SK-N-SH (cell line): ENCODE results near the gene UFSP2. TPM values are rescaled to one million over a fixed set of nuclear protein-coding genes. Genes with fewer than 3 reads are reported as not detected.

Experiments used
- CTCF ChIA-PET: fragments of 300-600, 350-600 bp; formaldehyde crosslinking; extraction: SDS; loops from one replicate; lab custom pipeline; 2021; lab: Yijun Ruan, JAX
- POLR2A ChIA-PET: fragments of 350-600 bp; sonication (Branson Sonifier 250); formaldehyde crosslinking; extraction: SDS; loops from one replicate; lab custom pipeline; 2020; ENCODE audit warnings: antibody characterized with exemption, inconsistent platforms; lab: Yijun Ruan, JAX
- DNase-seq: peaks from one replicate; pipeline ENCODE4 v3.0.0; 2012
- H2AFZ ChIP-seq: fragments of 200-600 bp; sonication (generic); 2 replicates; pipeline ENCODE4 v1.8.1; 2016; ENCODE audit warnings: antibody characterized with exemption, mild to moderate bottlenecking, low read depth
- H3F3A ChIP-seq: fragments of 200-600 bp; sonication (generic); replicated peaks from 2 replicates; pipeline ENCODE3; 2016; ENCODE audit warnings: antibody characterized with exemption, mild to moderate bottlenecking; ENCODE audit not compliant: insufficient read depth
- H3K27ac ChIP-seq, 2 experiments: fragments of 200-500 bp in 1 of 2; fragments of 200-600 bp in 1 of 2; sonication (Bioruptor generic) in 1 of 2; sonication (generic), shearing (Covaris generic) in 1 of 2; 2 replicates each; pipeline versions ENCODE4 v1.5.1 to v1.6.1; 2014 to 2016; ENCODE audit warnings: low read depth in 2 of 2, inconsistent platforms in 1 of 2, low read length in 1 of 2, mild to moderate bottlenecking in 1 of 2, mixed read lengths in 1 of 2
- H3K27me3 ChIP-seq: fragments of 200-600 bp; sonication (generic), shearing (Covaris generic); 2 replicates; pipeline ENCODE4 v1.6.1; 2016; ENCODE audit warnings: mixed run types; ENCODE audit not compliant: insufficient read depth
- H3K36me3 ChIP-seq, 2 experiments: fragments of 200-500 bp in 1 of 2; fragments of 200-600 bp in 1 of 2; sonication (Bioruptor generic) in 1 of 2; sonication (generic) in 1 of 2; replicated peaks in 1 of 2; 2 replicates each; pipeline versions ENCODE3 to v1.5.1; 2014 to 2016; ENCODE audit warnings: low read length in 1 of 2, mild to moderate bottlenecking in 1 of 2; ENCODE audit not compliant: insufficient read depth in 2 of 2, control insufficient read depth in 1 of 2
- H3K4me1 ChIP-seq, 2 experiments: fragments of 200-500 bp in 1 of 2; fragments of 200-600 bp in 1 of 2; sonication (Bioruptor generic) in 1 of 2; sonication (generic), shearing (Covaris generic) in 1 of 2; 2 replicates each; pipeline versions ENCODE4 v1.5.1 to v1.6.1; 2014 to 2016; ENCODE audit warnings: low read depth in 1 of 2, low read length in 1 of 2, mixed run types in 1 of 2; ENCODE audit not compliant: insufficient read depth in 2 of 2, control insufficient read depth in 1 of 2
- H3K4me2 ChIP-seq: fragments of 200-600 bp; sonication (generic), shearing (Covaris generic); 2 replicates; pipeline ENCODE4 v1.6.1; 2017; ENCODE audit warnings: mixed run types
- H3K4me3 ChIP-seq, 2 experiments: fragments of 200-500 bp in 1 of 2; fragments of 200-600 bp in 1 of 2; sonication (Bioruptor generic) in 1 of 2; sonication (generic), shearing (Covaris generic) in 1 of 2; 2 replicates each; pipeline versions ENCODE4 v1.5.1 to v1.8.1; 2014 to 2016; ENCODE audit warnings: low read depth in 2 of 2, inconsistent platforms in 1 of 2, low read length in 1 of 2, mild to moderate bottlenecking in 1 of 2, mixed read lengths in 1 of 2, moderate library complexity in 1 of 2
- H3K79me2 ChIP-seq: fragments of 200-600 bp; sonication (generic); 2 replicates; pipeline ENCODE4 v1.8.1; 2017; ENCODE audit warnings: mild to moderate bottlenecking; ENCODE audit not compliant: insufficient read depth
- H3K9ac ChIP-seq: fragments of 200-600 bp; sonication (generic); 2 replicates; pipeline ENCODE4 v1.6.1; 2017; ENCODE audit warnings: mixed run types
- H3K9me2 ChIP-seq: fragments of 200-600 bp; sonication (generic); 2 replicates; pipeline ENCODE4 v1.6.1; 2017; ENCODE audit warnings: mixed run types
- H3K9me3 ChIP-seq: fragments of 200-600 bp; sonication (generic); 2 replicates; pipeline ENCODE4 v1.6.1; 2017; ENCODE audit warnings: mixed run types, mild to moderate bottlenecking, moderate library complexity
- H4K20me1 ChIP-seq: fragments of 200-600 bp; sonication (generic); 2 replicates; pipeline ENCODE4 v1.6.1; 2017; ENCODE audit warnings: mild to moderate bottlenecking, mixed run types; ENCODE audit not compliant: insufficient read depth
- EP300 ChIP-seq, 2 experiments: IDR thresholded peaks; 2 replicates each; pipeline versions ENCODE4 v1.4.0 to v1.6.1; 2012; ENCODE audit warnings: borderline replicate concordance in 1 of 2, low read depth in 1 of 2, low read length in 1 of 2
- EZH2phosphoT487 ChIP-seq: fragments of 200-600 bp; sonication (generic); IDR thresholded peaks from 2 replicates; pipeline ENCODE4 v1.6.1; 2017; ENCODE audit warnings: low read depth, mixed run types, mild to moderate bottlenecking, antibody characterized with exemption, moderate library complexity, borderline replicate concordance
- FOXJ3 ChIP-seq: sonication (generic); formaldehyde crosslinking; IDR thresholded peaks from 2 replicates; pipeline ENCODE4 v1.5.1; 2020; ENCODE audit warnings: mild to moderate bottlenecking, missing genetic modification reagents
- FOXM1 ChIP-seq: IDR thresholded peaks from 2 replicates; pipeline ENCODE4 v1.4.0; 2012; ENCODE audit warnings: low read depth, mild to moderate bottlenecking
- GATA2 ChIP-seq: sonication (generic); formaldehyde crosslinking; IDR thresholded peaks from 2 replicates; pipeline ENCODE4 v1.5.0; 2020; ENCODE audit warnings: mild to moderate bottlenecking, missing genetic modification reagents
- JUND ChIP-seq: IDR thresholded peaks from 2 replicates; pipeline ENCODE4 v1.4.0; 2012
- MXI1 ChIP-seq: IDR thresholded peaks from 2 replicates; pipeline ENCODE4 v1.6.1; 2012; ENCODE audit warnings: mild to moderate bottlenecking, low read depth, low read length, improper control_type of control experiment
- POLR2AphosphoS5 ChIP-seq: IDR thresholded peaks from 2 replicates; pipeline ENCODE4 v1.6.1; 2012; ENCODE audit warnings: low read depth, low read length
- RAD21 ChIP-seq: IDR thresholded peaks from 2 replicates; pipeline ENCODE4 v1.6.1; 2012; ENCODE audit warnings: mild to moderate bottlenecking, low read length
- RCOR1 ChIP-seq: fragments of 150-350 bp; IDR thresholded peaks from 2 replicates; pipeline ENCODE4 v1.6.1; 2017; ENCODE audit warnings: antibody characterized with exemption, low read length
- RFX5 ChIP-seq: IDR thresholded peaks from 2 replicates; pipeline ENCODE4 v1.6.1; 2012; ENCODE audit warnings: mild to moderate bottlenecking, improper control_type of control experiment, low read length
- SIN3A ChIP-seq: IDR thresholded peaks from 2 replicates; pipeline ENCODE4 v1.6.1; 2012; ENCODE audit warnings: low read depth, mild to moderate bottlenecking, low read length, moderate library complexity, borderline replicate concordance
- SMC3 ChIP-seq: IDR thresholded peaks from 2 replicates; pipeline ENCODE4 v1.6.1; 2012; ENCODE audit warnings: low read depth, low read length, improper control_type of control experiment
- TAF1 ChIP-seq: IDR thresholded peaks from 2 replicates; pipeline ENCODE4 v1.6.1; 2012; ENCODE audit warnings: low read depth, mild to moderate bottlenecking, low read length, moderate library complexity, borderline replicate concordance
- TCF12 ChIP-seq: IDR thresholded peaks from 2 replicates; pipeline ENCODE4 v1.4.0; 2012
- TEAD4 ChIP-seq: IDR thresholded peaks from 2 replicates; pipeline ENCODE4 v1.4.0; 2012; ENCODE audit warnings: mild to moderate bottlenecking, borderline replicate concordance; ENCODE audit not compliant: insufficient read depth
- YY1 ChIP-seq: IDR thresholded peaks from 2 replicates; pipeline ENCODE4 v1.4.0; 2012; ENCODE audit warnings: low read depth, mild to moderate bottlenecking
- WGBS: methylation state at CpG from one replicate; pipeline ENCODE4 v1.1.6; 2017; ENCODE audit warnings: low lambda C conversion rate; 5-methylcytosine and 5-hydroxymethylcytosine counted together
- polyA plus RNA-seq, 3 experiments: library from polyadenylated mRNA; depleted of rRNA; stranded (reverse); fragments of >200 nt; gene quantifications; 2 replicates each; pipeline ENCODE4 v1.2.3, GENCODE V29; 2012
- TF ChIP-seq, protein P1 (sequence below): IDR thresholded peaks from 2 replicates; pipeline ENCODE4 v1.4.0; 2012; ENCODE audit warnings: low read depth, borderline replicate concordance
- TF ChIP-seq, protein P2 (sequence below): IDR thresholded peaks from 2 replicates; pipeline ENCODE4 v1.6.1; 2012; ENCODE audit warnings: mild to moderate bottlenecking, low read depth, low read length, moderate library complexity
- TF ChIP-seq, protein P3 (sequence below): IDR thresholded peaks from 2 replicates; pipeline ENCODE4; 2012
- TF ChIP-seq, protein P4 (sequence below): fragments of 200-600 bp; sonication (generic); IDR thresholded peaks from 2 replicates; pipeline ENCODE4 v1.6.1; 2017; ENCODE audit warnings: antibody characterized with exemption, mild to moderate bottlenecking, moderate library complexity

The UFSP2 gene
- polyA plus RNA-seq, 1 of the 3 experiments (the other 2 are of a cell fraction) = 15.5 TPM

DNA sequence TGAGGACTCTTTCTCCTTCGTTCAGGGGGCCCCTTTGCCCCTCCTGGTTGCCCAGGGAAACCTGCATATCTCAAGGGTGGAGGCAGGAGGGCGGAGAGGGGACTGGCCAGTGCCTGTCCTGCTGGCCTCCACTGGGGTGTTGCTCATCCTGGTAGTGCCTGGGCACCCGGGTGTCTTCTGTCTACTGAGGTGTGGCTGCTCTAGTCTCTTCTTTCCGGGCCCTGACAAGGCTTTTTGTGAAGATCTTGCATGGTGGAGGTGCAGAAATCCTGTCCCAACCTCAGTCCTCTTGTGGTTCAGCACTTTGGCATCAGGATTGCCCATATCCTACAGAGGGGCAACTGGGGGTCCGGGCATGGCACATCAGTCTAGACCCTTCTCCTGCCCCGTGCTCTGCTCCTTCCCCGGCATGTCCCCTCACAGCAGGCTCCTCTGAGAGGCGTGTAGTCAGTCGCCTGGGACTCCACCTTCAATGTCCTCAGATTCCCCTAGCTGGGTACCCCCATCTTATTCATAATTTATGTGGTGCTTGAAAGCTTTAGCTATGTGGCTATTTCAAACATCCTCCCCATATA, 43.9 kb upstream of the UFSP2 start (continued):
- TF ChIP-seq SIN3A (no peak), GATA2 (CRISPR knock-in tag) (no peak)
- TF ChIP-seq, protein P1, sequence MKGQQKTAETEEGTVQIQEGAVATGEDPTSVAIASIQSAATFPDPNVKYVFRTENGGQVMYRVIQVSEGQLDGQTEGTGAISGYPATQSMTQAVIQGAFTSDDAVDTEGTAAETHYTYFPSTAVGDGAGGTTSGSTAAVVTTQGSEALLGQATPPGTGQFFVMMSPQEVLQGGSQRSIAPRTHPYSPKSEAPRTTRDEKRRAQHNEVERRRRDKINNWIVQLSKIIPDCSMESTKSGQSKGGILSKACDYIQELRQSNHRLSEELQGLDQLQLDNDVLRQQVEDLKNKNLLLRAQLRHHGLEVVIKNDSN = no peak

DNA sequence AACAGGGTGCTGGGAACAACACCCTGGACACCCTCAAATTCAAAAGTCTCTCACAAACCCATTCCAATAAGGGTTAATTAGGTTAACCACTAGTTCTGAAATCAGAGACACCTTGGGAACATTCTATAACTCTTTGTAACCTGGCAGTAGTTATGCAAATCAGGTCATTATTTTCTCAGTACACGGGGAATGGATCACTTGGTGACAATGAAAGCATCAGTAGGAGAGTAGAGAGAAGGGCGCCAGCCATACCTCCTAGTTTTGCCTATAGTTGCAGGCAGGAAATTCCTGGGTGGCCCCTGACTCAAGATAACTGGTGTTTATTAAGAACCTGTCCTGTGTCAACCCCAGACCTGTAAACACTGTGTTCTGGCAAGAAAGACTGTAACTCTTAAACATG, 43.2 kb upstream of the UFSP2 start:
- WGBS = 55% methylated on average over 2 of the region's 2 CpGs
- CTCF ChIA-PET = interaction anchor here (2.5 kb wide), 1 partner anchor 128 kb away, joined by 8 read pairs; no protein-coding TSS in a partner anchor
- POLR2A ChIA-PET = no interaction called here

DNA sequence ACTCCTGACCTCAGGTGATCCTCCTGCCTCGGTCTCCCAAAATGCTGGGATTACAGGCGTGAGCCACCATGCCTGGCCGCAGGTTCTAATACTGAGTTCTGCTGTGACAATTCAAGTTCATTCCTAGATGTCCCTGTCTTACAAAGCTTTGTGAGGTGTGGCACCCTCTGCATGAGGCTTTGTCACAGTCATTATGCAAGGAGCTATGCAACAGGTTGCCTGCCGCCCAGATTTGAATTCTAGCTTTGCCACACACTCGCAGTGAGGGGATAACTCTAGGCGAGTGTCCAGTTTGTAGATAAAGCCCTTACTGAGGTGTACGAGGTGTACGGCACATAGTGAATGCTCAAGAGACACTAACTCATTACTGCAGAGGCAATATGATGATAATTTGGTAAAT, 42.2 kb upstream of the UFSP2 start:
- POLR2A ChIA-PET = no interaction called here
- peaks cover 10% of the 10 kb centered on the region for H3F3A ChIP-seq
- TF ChIP-seq SIN3A (no peak), EP300 (IDR thresholded peaks at IDR 0.05; ENCODE audit: borderline replicate concordance in 1 of 2, low read depth in 1 of 2, low read length in 1 of 2) (no peak), YY1 (no peak), FOXM1 (no peak), POLR2AphosphoS5 (no peak), TAF1 (no peak), RCOR1 (no peak), RAD21 (no peak), EZH2phosphoT487 (no peak), SMC3 (no peak), TEAD4 (no peak), TCF12 (no peak), GATA2 (CRISPR knock-in tag) (no peak)
- TF ChIP-seq, protein P2, sequence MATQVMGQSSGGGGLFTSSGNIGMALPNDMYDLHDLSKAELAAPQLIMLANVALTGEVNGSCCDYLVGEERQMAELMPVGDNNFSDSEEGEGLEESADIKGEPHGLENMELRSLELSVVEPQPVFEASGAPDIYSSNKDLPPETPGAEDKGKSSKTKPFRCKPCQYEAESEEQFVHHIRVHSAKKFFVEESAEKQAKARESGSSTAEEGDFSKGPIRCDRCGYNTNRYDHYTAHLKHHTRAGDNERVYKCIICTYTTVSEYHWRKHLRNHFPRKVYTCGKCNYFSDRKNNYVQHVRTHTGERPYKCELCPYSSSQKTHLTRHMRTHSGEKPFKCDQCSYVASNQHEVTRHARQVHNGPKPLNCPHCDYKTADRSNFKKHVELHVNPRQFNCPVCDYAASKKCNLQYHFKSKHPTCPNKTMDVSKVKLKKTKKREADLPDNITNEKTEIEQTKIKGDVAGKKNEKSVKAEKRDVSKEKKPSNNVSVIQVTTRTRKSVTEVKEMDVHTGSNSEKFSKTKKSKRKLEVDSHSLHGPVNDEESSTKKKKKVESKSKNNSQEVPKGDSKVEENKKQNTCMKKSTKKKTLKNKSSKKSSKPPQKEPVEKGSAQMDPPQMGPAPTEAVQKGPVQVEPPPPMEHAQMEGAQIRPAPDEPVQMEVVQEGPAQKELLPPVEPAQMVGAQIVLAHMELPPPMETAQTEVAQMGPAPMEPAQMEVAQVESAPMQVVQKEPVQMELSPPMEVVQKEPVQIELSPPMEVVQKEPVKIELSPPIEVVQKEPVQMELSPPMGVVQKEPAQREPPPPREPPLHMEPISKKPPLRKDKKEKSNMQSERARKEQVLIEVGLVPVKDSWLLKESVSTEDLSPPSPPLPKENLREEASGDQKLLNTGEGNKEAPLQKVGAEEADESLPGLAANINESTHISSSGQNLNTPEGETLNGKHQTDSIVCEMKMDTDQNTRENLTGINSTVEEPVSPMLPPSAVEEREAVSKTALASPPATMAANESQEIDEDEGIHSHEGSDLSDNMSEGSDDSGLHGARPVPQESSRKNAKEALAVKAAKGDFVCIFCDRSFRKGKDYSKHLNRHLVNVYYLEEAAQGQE = no peak
- TF ChIP-seq, protein P3, sequence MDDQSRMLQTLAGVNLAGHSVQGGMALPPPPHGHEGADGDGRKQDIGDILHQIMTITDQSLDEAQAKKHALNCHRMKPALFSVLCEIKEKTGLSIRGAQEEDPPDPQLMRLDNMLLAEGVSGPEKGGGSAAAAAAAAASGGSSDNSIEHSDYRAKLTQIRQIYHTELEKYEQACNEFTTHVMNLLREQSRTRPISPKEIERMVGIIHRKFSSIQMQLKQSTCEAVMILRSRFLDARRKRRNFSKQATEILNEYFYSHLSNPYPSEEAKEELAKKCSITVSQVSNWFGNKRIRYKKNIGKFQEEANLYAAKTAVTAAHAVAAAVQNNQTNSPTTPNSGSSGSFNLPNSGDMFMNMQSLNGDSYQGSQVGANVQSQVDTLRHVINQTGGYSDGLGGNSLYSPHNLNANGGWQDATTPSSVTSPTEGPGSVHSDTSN = no peak
- TF ChIP-seq, protein P4, sequence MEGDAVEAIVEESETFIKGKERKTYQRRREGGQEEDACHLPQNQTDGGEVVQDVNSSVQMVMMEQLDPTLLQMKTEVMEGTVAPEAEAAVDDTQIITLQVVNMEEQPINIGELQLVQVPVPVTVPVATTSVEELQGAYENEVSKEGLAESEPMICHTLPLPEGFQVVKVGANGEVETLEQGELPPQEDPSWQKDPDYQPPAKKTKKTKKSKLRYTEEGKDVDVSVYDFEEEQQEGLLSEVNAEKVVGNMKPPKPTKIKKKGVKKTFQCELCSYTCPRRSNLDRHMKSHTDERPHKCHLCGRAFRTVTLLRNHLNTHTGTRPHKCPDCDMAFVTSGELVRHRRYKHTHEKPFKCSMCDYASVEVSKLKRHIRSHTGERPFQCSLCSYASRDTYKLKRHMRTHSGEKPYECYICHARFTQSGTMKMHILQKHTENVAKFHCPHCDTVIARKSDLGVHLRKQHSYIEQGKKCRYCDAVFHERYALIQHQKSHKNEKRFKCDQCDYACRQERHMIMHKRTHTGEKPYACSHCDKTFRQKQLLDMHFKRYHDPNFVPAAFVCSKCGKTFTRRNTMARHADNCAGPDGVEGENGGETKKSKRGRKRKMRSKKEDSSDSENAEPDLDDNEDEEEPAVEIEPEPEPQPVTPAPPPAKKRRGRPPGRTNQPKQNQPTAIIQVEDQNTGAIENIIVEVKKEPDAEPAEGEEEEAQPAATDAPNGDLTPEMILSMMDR = no peak

More for the DNA sequence above, 43.2 kb upstream of the UFSP2 start:
- Histone ChIP-seq H3K9me2 (no peaks in the 10 kb centered on the region), H4K20me1 (no peaks in the 10 kb centered on the region), H3K79me2 (no peaks in the 10 kb centered on the region), H3K4me2 (no peak overlapping the region), H3K4me1 (peaks cover 0 to 7% of the 10 kb centered on the region in 2 experiments; a peak in 2 of 4 replicates), H3K9me3 (no peaks in the 10 kb centered on the region), H3F3A (peaks cover 10% of the 10 kb centered on the region), H3K27me3 (no peaks in the 10 kb centered on the region), H3K36me3 (no peaks in the 10 kb centered on the region), H3K9ac (no peak overlapping the region), H3K4me3 (no peak overlapping the region), H2AFZ (no peak overlapping the region), H3K27ac (no peak overlapping the region)
- no peak for DNase-seq
- no peak for TF ChIP-seq MXI1
- TF ChIP-seq JUND = no peak
- TF ChIP-seq FOXJ3 = no peak
- TF ChIP-seq RFX5 = no peak
- no peak for TF ChIP-seq YY1

More for the DNA sequence above, 42.2 kb upstream of the UFSP2 start:
- Histone ChIP-seq H3K79me2 (no peaks in the 10 kb centered on the region), H3K4me3 (no peak overlapping the region), H3K27me3 (no peaks in the 10 kb centered on the region), H2AFZ (no peak overlapping the region), H3K9me3 (no peaks in the 10 kb centered on the region), H3K27ac (no peak overlapping the region), H3K9ac (no peak overlapping the region), H3K4me1 (peaks cover 0 to 7% of the 10 kb centered on the region in 2 experiments; a peak in 2 of 4 replicates), H3K4me2 (no peak overlapping the region), H4K20me1 (no peaks in the 10 kb centered on the region), H3K9me2 (no peaks in the 10 kb centered on the region), H3K36me3 (no peaks in the 10 kb centered on the region)
- no peak for DNase-seq
- 88% methylated on average over 8 of the region's 8 CpGs for WGBS
- CTCF ChIA-PET = interaction anchor here (0.8 to 2.5 kb wide), 4 partner anchors 69 to 554 kb away, joined by 3 to 8 read pairs (median 4); no protein-coding TSS in a partner anchor
